ENCODE data around the gene CNTN6.

Gene CNTN6

DNA sequence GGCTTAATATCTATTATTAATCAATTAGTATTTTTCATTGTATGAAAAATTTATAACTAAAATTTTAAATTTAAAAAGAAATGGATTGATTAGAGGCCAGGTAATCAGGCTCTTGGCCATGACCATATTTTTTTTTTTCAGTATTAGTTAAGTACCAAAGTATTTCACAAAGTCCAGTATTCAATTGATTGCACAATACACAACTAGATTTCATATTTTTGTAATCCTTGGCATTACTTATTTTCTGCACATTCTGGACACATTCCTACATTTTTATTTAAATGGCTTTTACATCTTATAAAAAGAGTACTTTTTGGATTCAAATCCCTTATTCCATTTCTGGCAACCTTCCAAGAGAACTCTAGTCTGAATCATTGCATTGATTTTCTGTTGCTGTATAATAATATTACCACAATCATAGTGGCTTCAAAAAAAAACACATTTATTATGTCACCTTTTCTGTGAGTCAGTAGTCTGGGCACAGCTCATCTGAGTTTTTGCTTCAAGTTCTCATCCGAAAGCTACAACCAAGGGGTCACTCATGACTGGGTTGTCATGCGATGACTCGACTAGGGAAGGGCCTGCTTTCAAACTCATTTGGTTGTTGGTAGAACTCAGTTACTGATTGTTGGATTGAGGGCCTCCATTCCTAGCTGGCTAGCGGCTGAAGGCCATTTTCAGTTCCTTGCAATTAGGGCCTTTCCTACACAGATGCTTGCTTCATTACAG, 90.7 kb downstream of the CNTN6 start:
- DNase-seq, result no peak

DNA sequence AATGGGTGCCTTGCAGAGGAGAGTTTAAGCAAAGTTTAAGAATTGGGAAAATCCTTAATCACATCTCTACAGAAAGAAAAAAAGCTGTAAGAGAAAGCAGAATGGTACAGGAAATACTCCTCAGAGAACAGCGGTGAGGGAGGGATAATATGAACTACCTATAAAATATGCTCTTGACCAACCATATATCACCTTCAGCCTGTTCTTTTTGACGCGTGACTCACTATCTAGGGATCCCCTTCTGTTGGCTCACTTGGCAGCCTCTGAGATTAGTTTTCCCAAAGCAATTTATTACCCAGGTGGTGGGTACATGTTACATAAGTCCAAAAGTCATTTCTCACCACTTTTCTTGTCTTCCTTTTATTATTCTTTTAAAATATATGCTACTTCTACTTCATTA, 97.7 kb downstream of the CNTN6 start:
- DNase-seq, result no peak

DNA sequence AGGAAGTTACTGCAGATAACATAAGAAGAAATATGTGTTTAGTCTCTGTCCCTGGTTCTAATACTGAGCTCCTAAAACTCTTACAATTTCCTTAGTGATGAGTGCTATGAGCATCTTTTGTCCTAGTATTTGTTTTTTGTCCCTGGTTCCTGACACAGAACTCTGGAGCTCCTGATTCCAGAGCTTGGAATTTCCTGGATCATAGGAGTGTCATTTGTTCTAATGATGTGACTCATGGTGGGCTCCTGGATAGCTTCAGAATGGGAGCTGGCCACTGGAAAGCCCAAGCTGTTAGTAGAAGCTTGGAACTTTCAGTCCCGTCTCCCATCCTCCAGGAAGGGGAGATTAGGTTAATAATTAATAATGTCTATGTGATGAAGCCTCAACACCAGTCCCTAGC, 98.2 kb downstream of the CNTN6 start:
- no peak for DNase-seq

DNA sequence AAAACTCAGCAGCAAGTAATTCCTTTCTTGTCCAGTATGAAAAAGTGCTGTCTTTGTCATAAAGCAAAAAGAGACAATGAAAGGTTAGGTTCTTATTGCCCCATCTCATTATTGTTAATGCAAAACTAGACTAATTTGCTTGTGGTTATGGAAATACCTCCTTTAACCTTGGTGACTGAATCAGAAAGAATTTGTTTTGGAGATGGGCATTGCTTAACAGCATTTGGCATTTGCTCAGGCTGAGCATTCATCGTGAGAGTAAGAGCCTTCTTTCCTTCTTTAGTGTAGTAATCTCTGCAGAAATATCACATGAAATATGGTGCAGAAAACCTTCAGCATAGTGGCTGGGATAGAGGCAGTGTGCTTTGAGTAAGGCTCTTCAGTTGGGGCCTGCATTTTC, 103.1 kb downstream of the CNTN6 start:
- no peak for DNase-seq

DNA sequence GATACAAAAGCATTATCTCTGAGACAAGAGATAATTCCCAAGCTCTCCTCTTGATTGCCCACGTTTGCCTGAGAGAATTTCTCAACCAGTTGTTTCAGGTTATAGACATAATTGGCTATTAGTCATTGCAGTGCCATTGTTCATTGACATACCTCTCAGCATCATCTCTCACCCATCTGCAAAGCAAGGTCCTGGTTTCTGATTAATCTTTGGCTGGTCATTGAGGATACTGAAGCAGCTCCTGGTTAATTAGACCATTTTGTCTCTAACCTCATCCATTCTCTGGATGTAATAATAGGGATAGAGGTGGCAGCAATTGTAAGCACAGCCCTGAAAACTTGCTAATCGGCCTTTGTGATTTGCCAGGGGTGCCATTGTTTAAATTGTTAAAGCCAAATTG, 104.2 kb downstream of the CNTN6 start:
- DNase-seq, result peak; percentile 81

DNA sequence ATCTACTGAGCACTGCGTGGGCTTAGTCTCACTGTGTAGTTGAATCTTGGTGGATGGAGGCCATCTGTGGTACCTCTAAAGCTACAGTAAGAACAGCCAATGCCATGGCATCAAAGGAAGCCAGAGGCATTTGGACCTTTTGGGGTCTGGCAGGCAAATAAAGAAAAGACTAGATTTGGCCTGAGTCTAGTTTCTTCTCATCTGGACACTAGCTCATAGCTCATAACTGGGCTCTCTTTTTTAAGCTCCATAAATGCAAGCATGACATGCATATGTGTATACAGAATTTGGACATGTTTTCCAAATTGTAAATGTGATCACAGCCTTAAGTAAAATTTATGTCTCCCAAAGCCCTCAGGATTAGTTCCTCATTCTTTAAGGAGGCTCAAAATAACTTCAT, 107.5 kb downstream of the CNTN6 start:
- DNase-seq, result no peak

DNA sequence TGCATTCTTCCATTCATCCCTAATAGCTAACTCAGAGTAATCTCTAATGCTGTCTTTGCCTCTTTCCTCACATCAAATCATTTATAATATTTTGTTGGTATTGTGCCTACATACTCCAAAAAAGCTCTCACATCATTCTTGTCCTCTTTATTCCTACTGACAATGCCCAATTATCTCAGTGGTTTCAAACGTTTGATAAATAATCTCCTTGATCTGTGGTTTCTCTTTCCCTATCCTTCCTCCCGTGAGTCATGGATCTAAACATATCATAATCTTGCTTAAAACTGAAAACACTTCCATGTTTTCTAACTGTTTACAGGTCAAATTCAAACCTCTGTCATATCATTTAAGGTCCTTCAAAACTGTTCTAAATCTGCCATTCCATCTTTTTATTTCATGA, 115.1 kb downstream of the CNTN6 start:
- DNase-seq, result no peak

DNA sequence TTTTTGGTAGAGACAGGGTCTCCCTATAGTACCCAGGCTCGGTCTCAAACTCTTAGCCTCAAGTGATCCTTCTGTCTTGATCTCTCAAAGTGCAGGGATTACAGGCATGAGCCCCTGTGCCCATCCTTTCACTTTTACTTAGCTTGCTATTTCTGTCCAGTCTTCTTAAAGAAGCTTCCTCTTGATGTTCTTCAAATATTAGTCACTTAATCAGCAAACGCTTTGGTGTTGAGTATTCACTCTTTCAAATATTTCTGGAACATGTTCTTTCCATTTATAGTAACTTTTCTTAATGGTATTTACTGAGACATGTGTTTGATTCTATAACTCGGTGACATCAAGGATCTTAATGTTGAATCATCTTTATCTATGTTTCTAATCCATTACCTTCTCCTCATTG, 122.1 kb downstream of the CNTN6 start:
- no peak for DNase-seq

DNA sequence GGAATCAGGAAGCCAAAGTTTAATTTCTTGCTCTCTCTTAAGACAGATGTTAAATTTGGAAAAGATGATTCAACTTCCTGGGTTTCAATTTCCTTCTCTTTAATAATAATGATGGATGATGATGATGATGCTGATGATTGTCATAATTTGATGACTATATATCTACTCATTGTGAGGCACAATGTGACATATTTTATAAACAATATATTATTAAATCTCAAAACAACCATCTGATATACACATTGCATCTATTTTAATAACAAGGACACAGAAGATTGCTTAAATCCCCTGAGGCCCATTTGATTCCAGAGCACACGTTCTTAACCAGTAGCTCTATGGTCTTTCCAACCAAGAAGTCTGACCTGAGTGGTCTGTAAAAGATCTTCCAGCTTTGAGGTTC, 124.0 kb downstream of the CNTN6 start:
- no peak for DNase-seq

DNA sequence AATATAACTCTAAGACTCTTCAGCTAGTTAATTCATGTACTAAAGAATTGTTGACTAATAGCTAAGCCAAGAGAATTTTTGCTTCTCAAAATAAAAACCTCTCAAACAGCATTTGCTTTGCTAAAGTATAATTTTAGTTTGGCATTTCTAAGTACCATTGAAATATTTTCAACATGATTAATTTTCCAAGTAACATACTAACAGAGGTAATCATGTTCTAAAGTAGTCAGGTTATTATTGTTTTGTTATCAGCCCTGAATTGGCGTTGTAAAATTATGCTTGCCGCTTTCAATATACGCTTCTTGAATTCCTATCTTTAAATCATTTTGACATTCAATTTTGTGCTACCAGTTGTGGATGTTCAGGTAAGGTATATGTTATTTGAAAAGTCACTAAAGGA, 134.3 kb downstream of the CNTN6 start:
- DNase-seq, result no peak

DNA sequence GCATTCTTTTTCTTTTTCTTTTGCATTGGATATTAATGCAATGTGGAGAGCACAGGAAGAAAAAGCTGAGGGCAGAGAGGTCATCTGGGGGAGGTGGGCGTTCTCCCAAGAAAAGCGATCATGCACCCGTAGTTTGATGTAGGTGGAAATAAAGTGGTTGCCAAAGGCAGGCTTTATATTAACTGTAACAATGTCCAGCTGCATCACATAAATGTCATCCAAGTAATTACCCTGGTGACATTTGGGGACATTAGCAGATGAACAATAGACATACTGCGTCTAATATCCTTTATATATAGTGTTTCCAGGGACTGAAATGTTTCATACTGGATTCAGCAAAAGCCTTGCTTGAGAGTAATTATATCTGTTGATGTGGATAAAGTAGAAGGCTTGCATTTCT, 135.5 kb downstream of the CNTN6 start:
- DNase-seq, result no peak

DNA sequence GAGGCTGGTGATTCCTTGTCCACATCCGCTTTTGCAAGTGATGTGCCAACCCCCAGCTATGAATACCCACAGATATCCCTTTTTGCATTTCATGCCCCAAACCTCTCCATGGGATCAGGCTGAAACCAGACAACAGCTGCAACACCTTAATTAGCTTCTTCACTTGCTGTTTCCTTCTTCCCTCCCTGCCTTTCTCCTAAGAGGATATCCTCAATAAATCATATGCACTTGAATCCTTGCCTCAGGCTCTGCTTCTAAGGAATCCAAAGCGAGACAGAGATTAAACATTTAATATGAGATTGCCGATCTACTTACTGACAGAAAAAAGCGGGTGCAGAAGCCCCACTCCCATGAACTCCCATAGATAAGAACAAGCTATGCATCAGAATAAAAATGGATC, 138.1 kb downstream of the CNTN6 start:
- no peak for DNase-seq

DNA sequence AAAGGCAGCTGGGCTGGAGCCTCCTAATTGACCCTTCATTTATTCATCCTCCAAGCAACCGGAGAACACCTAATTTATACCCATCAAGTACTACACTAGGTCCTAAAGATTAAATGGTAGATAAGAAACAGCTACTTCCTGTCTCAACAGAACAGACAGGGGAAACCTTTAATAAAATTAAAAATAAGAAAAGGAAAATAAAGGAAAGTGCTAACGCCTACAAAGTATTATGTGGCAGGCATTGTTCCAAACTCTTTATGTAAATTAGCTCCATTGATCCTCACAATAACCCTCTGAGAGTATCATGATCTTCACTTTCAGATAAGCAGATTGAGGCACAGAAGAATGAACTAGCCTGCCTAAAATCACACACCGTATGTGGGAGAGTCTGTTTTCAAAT, 139.5 kb downstream of the CNTN6 start:
- peak; percentile 80 for DNase-seq

DNA sequence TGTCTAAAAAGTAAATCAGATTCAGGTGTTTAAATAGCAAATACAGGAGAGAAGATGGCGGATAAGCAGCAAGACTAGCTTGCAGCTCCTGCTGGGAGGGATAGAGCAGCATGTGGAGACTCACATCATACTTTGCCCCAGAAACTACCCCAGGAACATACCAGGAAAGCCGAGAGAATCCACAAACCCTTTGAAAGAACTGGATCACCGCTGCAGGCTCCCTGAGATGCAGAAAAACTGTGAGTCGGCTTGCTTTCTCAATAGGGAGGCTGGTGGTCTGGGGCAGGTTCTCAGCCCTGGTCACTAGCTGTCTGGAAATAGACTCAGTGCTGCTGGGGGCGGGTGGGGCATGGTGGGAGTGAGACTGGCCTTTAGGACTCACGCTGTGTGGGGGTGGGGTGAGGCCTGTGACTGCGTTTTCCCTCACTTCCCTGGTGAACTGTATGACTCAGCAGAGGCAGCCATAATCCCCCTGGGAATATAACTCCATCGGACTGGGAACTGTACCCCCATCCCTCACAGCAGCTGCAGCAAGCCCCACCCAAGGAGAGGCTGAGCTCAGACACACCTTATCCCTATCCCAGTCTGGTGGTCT, 142.8 kb downstream of the CNTN6 start:
- no peak for DNase-seq

DNA sequence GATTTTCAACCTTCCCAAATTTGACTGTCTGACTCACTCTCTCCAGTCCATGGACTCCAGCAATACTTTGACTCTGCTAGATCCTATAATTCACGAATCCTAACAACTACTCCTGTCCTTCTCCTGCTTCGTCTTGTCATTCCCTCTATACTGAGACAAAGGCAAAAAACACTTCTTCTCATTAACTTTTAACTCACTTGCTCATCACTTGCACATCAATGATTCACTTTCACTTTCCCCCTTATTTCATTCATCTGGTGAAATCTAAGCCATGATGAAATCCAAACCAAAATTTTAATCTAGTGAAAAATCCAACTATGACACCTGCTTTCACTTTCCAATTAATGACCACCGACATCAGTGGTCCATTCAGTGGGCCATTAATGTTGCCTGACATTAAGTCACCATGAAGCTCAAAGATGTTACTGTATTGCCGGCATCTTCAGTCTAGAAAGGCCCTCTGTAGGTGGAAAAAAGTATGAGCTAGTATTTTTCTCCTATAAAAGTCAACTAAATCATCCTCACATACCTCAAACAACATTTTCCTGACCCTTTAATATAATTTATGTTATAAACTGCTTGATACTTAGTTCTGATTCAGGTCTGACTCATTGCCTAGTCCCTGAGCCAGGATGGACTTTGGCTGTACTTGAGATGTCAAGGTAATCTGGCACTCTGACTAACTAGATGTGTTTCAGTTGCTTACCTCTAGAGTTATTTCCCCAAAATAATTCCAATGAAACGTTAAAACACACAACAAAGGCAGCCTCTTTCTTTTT, 158.6 kb downstream of the CNTN6 start:
- DNase-seq, result no peak

DNA sequence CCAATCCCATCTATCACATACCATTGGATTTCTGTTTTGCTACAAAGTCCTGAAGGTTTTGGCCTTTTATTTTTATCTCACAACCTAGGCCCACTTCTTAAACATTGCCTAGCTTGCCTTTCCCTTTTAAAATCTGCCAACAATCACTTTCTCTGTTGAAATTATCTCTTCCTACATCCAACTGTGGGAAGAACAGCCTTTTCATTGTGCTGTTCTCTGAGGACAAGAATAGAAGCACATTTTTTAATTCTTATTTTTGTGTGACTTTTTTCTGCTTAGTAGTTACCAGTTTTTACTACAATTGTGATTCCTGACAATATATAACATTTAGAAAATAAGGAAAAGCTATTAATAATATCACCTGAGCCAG, 159.2 kb downstream of the CNTN6 start:
- DNase-seq, result no peak

DNA sequence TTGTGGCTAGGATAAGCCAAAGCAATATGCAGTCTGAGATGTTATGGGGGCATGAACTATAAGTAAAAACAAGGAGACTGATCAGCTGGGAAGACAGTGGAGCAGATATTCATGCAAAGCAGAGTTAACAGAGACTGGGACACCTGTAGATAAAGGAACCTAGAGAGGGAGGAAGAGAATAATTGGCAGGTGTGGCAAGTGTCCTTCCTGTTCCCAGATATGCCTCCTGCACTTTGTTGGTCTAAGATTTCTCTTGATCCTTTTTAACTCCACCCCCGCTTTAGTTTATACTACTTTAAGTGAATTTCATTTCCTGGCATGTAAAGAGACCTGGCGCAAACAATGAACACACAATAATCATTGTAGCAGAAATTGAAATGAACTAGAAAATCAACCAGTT, 169.4 kb downstream of the CNTN6 start:
- no peak for DNase-seq

DNA sequence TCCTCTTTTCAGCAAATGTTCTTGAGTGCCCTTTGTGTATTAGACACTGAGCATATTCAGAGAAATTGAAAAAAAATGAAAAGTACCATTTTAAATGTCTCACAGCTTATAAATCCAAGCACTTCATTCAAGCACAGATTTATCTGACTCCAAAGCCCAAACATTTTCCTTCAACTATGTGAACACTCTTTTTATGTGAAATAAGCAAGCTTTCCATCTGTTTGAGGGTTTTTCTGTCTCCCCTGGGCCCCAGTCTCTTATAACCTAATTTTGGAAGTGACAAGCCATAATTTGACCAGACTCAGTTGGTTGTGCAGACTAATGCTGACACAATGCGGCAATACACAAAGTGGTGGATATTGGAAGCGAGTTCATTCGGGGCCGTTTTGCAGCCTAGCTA, 170.3 kb downstream of the CNTN6 start:
- DNase-seq, result no peak

DNA sequence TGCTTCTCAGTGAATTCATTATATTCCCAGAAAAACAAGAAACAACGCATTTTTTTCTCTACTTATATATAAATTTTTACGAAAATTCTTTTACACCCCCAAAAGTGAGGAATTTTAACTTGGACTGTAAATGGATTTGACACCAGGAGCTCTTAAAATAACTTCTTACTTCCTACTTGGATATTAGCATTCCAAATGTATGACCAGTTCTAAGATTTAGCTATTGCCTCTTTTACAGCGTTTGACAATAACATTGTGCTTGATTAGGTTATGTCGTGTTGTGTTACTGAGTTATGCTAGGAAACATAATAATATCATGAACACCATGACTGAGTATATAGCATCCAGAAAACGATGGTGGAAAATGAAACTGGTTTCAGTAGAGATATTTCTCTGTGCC, 177.0 kb downstream of the CNTN6 start:
- DNase-seq, result no peak

DNA sequence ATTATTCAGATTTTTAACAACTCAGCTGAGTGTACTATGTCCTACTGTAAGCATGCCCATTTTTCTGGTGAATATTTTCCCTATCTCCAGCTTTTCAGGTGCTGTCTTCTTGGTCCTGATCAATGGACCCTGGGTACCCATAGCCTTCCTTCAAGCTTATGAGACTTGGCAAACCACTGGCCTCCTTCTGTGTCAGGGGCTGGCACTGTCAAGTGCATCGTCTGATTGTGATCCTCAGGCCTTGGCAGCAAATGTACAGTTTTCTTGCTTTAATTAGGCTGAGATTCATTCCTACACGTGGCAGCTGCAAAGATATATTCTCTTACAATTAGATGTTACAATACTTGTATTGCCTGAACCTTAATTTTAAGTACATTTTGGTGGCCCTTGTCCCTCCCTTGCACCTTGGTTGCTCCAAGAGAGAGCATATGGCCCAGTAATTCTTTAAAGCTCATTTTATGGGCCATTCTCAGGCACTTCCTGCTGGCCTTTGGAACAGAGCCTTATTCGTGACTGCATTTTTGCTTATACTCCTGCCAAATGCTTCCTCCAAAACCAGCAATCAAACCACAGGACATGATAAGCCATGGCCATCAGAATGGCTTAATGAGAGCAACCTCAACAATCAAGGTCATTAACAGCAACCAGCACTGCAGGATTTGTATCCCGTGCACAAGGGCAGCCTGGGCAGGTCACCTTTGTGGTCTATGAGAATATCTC, 179.9 kb downstream of the CNTN6 start:
- DNase-seq, result no peak

DNA sequence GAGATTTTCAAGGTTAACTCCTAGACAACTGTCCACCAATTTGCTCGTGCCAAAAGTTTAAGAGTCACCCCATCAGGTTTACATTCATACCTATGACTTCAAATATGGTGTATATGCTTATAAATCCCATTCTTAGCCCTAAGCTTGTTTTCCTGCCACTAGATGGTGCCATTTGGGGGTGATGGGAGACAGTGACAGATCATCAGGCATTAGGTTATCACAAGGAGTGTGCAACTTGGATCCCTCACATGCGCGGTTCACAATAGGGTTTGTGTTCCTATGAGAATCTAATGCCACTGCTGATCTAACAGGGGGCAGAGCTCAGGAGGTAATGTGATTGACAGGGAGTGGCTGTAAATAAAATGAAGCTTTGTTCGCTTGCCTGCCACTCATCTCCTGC, 182.7 kb downstream of the CNTN6 start:
- peak; percentile 22 for DNase-seq

DNA sequence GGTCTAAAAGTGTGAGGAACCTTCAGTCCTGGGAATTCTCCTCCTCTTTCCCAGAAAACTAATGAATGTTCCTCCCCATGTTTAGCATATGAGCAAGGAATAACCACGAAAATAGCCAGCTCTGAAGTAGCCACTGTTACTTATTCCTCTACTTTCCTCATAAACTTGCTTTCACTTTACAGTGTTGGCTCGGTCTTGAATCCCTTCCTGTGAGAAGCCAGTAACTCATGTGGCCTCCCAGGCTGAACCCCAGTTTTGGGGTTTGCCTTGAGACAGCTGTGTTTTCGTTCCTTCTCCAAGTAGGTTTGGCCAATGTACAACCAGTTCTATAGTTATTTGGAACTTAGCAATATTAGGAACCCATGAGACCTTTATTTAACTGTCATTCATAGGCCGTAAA, 195.0 kb downstream of the CNTN6 start:
- DNase-seq, result no peak

DNA sequence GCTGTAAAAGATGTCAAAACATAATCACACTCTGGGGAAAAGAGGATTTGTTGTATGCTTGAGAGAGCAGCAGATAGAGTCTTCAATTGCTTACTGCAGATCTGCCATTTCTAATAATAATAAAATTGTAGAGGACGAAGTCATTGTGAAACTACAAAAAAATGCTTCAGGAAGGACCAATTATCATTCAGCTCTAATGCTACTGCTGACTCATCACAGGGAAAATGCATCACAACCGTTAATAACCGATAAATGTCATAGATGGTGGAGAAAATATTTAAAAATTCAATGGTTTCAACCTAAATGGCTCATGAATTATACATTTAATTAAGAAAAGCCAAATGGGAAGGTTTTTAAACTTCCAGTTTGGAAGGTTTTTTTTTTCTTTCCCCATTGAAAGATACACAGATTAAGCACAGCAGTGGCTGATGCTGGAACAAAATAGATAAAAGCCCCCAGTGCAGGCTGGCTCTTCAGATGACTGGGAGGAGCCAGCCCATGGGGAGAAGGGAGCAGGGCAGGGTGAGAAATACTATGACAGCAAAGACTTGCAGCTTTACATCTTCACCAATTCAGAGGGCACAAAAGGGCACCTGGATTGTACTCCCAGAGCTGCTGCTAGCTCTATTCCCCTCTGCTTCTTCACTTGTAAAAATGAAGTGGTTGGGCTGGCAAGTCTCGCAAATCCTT, 196.1 kb downstream of the CNTN6 start:
- no peak for DNase-seq

Measured in NCI-H748 treated with DMSO at 0.1 percent for 48 hours (cell line).